Dermis microvascular lymphatic vessel endothelial cell (primary cell): Measurements from ENCODE around the gene GRM2. TPM values are rescaled to one million over a fixed set of nuclear protein-coding genes. Genes with fewer than 3 reads are reported as not detected.
A peak's percentile ranks its signal among the peaks of the same experiment; 100 is the strongest.

Experiments used
- DNase-seq, 2 donors: peaks; one replicate each; pipeline versions ENCODE4 v3.0.0 to v3.0.0-alpha.2; 2010; ENCODE audit warnings: low read depth in 2 of 2
- total RNA-seq: library from RNA; depleted of rRNA; stranded (reverse); fragments of >200 nt; gene quantifications from 2 replicates; pipeline ENCODE4 v1.2.1, GENCODE V29; 2014

GRM2 gene
- total RNA-seq, 1 donor from 2014 or later: under 0.01 TPM

DNA sequence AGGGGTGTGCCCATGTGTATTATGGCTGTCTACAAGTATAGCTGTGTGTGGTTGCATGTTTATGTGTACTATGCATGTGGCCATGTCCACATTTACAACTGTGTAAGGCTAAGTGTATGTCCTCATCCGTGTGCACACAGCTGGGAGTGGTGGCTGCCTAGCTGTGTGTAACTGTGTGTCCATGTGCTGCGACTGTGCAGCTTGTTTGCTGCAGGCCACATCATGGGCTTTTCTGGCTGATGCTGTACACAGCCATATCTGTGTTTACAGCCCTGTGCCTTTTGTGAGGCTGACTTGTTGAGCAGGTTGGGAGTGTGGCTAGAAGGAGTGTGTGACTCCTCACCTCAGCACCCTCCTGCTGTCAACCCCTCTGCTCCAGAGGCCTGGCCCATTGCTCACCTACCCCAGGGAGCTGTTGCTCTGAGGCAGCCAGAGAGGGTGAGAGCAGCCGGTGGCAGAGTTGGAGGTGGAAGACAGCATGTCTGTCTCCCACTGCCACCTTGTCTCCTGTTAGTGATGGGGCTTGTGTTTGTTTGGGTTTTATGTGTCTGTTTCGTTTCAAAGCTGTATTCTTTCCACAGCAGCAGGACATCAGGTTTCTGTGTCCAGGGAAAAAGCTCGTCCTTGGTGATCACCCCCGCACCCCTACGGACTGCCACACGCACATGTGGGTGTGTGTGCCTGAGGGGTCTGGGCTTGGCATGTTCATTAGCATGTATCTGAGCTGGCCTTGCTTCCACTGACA, 1.4 kb upstream of the GRM2 start:
- no peak for DNase-seq

DNA sequence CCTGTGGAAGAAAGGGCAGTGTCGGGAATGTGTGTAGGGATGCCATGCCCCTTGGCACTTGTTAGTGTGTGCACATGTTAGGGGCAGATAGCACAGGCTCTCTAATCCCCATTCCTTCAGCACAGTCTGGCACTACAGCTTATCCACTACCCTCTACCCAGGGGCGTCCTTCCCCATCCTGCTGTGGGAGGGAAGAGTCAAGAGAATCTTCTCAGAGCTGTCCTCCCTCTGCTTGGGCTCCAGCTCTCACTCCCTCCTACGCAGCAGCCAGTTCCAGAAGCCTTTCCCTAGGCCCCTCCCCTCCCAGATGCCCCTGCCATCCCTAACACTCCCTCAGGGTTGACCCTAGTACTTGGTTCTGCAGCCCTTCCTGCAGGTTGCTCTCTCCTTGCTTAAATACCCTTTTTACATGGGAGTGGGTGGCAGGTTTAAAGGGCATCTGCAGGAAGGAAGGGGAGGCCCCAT, 815 bp upstream of the GRM2 start:
- DNase-seq: no peak

DNA sequence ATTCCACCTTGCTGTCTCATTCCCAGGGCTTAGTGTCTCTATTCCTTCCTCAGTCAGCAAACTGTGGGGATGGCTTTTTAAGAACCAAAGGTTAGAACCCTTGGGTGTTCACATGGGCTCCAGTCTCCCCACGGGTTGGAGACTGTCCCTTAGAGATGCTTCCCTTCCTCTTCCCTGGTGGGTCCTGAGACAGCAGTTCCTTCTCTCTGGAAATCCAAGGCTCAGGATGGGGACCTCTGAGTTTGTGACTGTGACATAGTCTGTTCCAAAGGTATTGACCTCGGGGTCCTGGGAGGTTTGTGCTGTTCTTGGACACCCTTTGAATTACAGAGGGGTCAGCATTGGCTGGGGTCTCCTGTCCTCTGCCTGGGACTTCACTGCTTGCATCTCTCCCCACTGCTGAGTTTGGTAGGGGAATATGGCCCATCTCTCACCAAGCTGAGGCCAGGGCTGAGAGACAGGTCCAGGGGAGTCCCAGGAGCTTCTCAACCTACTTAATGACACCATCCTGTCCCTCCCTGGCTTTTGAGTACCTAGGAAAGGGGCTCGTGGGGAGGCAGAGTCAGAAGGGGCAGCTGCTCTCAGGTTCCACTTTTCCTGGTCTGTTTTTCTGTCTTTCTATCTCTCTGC, 1.5 kb downstream of the GRM2 start:
- no peak for DNase-seq

DNA sequence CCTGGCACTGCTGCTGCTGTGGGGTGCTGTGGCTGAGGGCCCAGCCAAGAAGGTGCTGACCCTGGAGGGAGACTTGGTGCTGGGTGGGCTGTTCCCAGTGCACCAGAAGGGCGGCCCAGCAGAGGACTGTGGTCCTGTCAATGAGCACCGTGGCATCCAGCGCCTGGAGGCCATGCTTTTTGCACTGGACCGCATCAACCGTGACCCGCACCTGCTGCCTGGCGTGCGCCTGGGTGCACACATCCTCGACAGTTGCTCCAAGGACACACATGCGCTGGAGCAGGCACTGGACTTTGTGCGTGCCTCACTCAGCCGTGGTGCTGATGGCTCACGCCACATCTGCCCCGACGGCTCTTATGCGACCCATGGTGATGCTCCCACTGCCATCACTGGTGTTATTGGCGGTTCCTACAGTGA, 2.1 kb downstream of the GRM2 start:
- DNase-seq: no peak

DNA sequence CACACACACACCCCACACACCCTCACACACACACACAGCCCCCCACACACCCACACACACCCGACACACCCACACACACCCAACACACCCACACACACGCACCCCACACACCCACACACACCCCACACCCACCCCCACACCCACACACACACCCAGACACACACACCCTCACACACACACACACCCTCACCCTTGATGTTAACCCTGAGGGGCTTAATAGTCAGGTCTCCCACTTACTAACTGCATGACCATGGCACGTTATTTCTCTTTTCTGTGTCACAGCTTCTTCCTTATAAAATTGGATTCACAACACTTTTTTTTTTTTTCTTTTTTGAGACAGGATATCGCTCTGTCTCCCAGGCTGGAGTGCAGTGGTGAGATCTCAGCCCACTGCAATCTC, 2.8 kb downstream of the GRM2 start:
- no peak for DNase-seq

DNA sequence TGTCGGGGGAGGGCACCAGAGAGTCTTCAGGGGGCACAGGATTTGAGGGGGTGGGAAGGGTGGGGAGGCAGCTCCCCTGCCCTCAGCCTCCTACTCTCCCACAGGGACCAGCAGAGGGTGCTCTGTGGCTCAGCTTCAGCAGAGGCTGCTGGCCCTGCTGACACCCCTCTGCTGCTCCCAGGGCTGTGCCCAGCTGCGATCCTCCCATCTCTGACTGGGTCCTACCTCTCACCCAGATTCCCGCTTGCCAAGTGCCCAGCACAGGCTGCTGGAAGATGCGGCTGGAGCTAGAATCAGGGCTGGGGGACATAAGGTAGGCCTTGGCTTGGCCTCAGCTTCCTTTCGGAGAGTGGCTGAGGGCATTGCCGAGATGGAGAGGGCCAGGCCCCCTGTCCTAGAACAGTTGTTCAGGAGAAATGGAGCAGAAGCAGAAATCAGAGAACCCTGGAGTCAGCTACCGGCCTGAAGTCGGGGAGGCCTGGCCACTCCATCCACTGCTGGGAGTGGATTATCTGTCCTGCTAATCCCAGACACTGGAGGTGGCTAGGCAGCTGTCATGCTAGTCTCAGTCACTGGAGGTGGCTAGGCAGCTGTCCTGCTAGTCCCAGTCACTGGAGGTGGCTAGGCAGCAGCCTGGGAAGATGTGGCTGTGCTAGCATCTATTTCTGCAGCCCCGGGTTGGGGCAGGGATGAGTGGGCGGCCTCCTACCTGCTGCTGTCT, 3.9 kb downstream of the GRM2 start:
- DNase-seq: no peak

DNA sequence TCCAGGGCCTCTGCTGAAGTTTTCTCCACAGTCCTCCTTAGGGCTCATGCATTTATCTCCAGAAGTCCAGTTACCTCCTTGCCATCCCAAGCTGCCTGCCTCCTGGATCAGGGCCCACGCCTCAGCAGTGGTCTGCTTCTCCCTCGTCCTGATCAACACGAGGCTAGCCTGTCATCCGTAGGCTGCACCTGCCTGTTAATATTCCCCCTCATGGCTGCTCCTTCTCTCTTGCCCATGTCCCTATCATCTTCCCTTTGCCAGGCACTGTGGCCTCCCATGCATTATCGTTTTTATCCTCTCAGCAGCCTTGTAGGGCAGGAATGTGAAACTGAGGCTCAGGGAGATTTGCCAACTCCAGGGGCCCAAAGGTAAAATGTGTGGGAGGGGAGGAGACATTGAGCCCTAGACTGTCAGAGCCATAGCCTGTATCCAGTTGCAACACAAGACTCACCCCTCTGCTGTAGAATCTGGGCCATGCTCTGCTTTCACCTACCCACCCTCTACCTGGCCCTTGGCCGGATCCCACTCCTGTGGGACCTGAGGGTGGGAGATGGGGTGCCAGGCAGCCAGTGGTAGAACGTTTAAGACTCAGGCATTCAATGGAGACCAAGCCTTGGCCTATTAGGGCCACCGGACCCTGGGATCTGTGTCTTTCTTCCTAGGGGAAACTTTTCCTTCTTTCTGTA, 4.6 kb downstream of the GRM2 start:
- DNase-seq: no peak

DNA sequence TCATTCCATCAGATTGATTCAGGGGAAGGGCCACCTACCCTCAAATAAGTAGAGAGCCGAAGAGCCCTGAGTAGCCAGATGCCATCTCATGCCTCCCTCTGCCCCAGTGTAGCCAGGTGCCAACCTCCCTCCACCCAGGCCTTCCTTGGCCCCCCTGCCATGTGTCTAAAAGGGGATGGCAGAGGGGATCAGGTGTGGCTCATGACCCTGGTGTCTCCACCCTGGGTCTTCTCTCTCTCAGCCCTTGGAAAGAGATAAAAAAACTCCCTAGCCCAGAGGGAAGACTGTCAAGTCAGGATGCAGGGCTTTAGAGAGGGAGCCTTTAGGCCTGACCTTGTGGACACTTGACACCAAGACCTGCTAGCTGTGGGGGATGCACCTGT, 5.2 kb downstream of the GRM2 start:
- no peak for DNase-seq

DNA sequence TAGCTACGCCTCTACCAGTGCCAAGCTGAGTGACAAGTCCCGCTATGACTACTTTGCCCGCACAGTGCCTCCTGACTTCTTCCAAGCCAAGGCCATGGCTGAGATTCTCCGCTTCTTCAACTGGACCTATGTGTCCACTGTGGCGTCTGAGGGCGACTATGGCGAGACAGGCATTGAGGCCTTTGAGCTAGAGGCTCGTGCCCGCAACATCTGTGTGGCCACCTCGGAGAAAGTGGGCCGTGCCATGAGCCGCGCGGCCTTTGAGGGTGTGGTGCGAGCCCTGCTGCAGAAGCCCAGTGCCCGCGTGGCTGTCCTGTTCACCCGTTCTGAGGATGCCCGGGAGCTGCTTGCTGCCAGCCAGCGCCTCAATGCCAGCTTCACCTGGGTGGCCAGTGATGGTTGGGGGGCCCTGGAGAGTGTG, 5.7 kb downstream of the GRM2 start:
- no peak for DNase-seq

DNA sequence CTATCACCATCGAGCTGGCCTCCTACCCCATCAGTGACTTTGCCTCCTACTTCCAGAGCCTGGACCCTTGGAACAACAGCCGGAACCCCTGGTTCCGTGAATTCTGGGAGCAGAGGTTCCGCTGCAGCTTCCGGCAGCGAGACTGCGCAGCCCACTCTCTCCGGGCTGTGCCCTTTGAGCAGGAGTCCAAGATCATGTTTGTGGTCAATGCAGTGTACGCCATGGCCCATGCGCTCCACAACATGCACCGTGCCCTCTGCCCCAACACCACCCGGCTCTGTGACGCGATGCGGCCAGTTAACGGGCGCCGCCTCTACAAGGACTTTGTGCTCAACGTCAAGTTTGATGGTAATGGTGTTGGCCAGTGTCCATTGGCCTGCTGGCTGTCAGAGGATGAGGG, 6.1 kb downstream of the GRM2 start:
- no peak for DNase-seq

DNA sequence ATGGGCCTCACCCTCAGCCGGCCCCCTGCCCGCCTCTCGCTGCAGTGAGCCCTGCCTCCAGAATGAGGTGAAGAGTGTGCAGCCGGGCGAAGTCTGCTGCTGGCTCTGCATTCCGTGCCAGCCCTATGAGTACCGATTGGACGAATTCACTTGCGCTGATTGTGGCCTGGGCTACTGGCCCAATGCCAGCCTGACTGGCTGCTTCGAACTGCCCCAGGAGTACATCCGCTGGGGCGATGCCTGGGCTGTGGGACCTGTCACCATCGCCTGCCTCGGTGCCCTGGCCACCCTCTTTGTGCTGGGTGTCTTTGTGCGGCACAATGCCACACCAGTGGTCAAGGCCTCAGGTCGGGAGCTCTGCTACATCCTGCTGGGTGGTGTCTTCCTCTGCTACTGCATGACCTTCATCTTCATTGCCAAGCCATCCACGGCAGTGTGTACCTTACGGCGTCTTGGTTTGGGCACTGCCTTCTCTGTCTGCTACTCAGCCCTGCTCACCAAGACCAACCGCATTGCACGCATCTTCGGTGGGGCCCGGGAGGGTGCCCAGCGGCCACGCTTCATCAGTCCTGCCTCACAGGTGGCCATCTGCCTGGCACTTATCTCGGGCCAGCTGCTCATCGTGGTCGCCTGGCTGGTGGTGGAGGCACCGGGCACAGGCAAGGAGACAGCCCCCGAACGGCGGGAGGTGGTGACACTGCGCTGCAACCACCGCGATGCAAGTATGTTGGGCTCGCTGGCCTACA, 8.5 kb downstream of the GRM2 start:
- DNase-seq: no peak

DNA sequence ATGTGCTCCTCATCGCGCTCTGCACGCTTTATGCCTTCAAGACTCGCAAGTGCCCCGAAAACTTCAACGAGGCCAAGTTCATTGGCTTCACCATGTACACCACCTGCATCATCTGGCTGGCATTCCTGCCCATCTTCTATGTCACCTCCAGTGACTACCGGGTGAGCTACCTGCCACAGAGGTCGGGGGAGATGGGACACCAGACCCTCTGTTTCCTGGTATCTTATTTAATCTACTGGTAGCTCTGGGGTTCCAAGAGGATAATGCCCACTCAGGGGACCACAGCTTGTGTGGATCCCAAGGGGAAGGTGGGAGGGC, 9.1 kb downstream of the GRM2 start:
- DNase-seq: no peak

DNA sequence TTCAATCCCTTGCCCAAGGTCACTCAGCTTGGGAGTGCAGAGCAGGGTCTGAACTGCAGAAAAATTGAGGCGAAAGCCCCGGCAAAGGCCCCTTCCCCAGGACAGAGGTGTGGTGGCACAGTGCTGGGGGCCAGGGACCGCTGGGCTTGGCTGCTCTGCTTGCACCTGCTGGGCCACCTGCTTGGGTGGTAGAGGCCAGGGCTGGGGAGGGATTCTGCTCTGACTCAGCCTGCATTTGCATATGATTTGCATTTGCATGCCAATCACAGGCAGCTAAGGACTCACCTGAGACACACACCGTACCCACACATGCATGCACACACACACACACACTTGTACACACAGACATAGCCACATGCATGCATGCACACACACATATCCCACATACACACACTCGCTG, 9.9 kb downstream of the GRM2 start:
- no peak for DNase-seq

DNA sequence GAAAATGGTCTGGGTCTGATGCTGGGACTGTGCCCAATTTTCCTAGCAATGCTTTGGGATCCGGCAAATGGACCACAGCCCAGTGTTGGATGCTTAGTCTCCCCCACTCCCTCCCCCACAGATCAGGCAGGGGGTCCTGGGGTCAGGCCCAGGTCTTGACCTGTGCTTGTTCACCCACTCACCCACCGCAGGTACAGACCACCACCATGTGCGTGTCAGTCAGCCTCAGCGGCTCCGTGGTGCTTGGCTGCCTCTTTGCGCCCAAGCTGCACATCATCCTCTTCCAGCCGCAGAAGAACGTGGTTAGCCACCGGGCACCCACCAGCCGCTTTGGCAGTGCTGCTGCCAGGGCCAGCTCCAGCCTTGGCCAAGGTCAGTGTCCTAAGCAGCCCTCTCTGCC, 10.6 kb downstream of the GRM2 start:
- DNase-seq: no peak

DNA sequence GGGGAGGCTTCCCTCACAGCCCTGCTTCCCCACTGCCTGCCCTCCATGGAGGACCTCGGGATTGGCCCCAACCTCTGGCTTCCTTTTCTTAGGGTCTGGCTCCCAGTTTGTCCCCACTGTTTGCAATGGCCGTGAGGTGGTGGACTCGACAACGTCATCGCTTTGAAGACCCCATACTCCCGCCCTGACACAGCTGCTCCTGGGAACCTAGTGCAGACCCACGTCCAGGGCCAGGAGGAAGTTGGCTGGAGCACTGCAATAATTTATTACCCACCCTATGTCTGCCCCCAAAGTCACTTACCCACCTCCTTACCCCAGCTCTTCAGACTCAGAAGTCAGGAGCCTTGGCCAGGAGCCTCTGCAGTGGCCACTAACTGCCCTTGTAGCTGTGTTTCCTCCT, 11.1 kb downstream of the GRM2 start:
- no peak for DNase-seq

DNA sequence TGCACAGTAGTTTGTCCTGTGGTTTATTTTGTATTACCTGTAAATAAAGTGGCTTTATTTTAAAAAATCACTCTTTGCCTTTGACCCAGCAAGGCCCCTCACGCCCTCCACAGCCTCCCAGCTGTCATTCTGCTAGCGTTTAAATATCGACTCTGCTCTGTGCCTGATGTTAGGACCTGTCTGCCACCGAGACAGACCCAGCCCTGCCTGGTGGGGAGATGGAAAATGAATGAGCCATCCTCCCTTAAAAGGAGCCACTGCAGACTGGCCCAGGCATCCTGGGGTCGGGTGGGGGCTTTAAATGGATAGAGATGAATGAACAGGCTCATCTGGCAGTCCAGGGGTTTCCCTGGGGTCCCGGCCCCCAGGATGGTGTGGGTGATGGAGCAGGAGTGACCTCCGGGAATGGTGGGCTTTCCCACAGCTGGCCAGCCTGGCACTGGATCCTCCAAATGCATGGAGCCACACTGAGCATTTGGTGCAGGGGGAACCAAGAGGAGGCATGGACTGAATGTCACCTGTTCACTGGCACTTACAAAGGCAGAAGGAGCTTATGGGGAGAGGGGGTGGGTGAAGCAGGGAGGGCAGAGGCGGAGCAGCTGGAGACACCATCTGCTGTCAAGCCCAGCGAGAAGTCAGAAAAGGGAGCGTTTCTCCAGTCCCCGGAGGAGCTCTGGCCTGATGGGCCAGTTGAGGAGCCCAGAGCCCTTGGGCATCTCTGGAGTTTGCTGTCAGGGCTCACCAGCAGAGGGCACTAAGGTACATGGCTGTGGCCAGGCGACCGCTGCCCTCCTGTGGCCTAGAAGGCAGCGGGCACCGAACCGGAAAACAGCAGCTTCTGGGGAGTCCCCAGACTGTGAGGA, 11.9 kb downstream of the GRM2 start:
- DNase-seq: peak; percentile 10 to 57

DNA sequence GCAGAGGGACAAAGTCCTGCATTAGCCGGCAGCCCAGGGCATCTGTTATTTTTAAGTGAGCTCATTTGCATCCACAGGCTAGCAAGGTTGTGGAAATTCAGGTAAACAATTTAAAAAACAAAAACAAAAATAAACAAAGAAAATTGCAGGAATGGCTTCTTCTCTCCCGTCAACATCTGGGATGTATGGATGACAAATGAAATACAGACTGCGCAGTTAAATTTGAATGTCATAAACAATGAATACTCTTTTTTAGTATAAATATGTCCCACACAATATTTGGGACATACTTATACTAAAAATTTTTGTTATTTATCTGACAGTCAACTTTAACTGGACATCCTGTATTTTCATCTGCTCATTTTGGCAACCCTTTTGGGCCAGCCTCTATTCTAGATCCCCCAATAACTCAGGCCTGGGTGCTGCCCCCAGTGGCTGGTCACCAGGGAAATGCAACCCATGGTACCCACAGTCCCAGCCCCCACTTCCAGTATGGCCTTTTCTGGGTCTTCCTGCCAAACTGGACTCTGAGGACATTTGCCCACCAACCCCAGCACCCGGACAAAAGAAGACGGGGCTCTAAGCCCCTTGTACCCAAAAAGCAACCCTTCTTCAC, 12.7 kb downstream of the GRM2 start:
- no peak for DNase-seq

DNA sequence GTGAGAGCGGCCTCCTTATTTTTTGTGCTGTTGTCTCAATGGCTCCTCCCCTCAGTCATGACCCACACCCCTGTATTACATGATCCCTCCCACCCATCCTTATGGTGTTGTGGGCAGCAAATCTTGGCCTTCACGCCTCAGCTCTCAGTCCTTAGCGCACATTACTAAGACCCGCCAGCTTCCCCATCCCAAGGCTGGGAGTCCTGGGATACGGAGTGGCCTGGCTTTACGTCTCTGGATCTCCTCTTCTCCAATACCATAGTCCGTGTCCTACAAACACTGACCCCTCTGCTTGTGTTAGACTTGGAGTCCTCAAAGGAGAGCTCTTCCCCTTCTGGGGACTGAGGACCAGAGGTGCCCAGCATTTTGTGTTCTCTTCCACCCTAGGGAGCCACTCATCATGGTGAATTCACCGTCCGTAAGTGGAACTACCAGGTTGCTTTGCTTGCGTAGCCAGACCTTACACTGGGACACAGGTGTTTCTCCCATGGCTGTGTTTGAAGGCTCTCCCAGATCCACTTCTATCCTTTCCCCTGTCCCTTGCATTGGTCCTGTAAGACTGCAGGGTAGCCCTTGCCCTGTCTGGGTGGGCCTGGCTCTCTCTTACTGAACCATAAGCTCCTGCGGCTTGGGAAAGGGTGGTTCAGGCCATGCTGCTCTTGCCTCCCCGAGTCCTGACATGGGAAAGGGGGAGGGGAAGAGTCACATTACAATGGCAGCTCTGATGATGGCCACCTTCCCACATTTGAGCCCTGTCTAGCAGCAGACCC, 13.6 kb downstream of the GRM2 start:
- DNase-seq: no peak

DNA sequence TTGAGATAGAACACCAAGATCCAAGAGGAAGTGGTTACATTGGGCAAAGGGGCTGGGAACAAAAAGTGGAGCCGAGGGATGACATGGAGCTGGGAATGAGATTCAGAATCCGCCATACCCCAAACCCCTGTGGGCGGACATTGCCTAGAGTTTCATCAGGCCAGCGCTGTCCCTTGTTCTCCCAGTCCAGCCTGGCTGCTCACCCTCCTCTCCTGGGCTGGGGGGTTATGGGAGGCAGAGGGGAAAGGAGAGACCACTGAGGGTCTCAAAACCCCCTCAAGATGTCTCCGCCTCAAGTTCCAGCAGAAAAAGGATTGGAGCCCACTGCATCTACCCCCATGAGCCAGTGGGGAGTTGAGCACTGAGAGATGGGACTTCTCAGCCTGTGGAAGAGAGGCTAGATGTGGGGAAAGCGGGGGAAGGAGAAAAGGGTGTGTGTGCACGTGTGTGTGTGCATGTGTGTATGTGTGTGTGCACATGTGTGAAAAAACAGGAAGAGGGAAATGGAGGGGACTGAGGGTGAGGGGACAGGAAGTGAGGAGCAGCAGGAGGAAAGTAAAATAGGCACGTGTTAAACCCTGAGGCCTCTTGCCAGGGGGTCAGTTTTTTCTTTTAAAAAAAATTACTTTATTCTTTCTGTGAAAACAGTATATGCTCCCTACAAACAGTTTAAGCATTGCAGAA, 14.3 kb downstream of the GRM2 start:
- no peak for DNase-seq
